Spleen (tissue), 11 donors: Measurements from ENCODE around the gene ATG7. TPM values are rescaled to one million over a fixed set of nuclear protein-coding genes. Genes with fewer than 3 reads are reported as not detected.

Experiments used
- DNase-seq: peaks from one replicate; pipeline ENCODE4 v3.0.0-alpha.2; 2020
- H3K27ac ChIP-seq, 8 donors: fragments of 200-600 bp; sonication (generic) in 7 of 8; 1 replicate in 4 of 8; 2 replicates in 4 of 8; pipeline versions ENCODE4 v1.5.0 to v1.8.0; 2016 to 2021; ENCODE audit warnings: inconsistent platforms in 4 of 8, mild to moderate bottlenecking in 4 of 8, moderate library complexity in 1 of 8
- H3K27me3 ChIP-seq, 7 donors: fragments of 200-600 bp; sonication (generic) in 6 of 7; replicated peaks in 1 of 7; 1 replicate in 4 of 7; 2 replicates in 3 of 7; pipeline versions ENCODE4 v1.5.0 to v1.8.0; 2016 to 2021; ENCODE audit warnings: inconsistent platforms in 3 of 7, mild to moderate bottlenecking in 1 of 7
- H3K36me3 ChIP-seq, 6 donors: fragments of 200-600 bp; sonication (generic) in 5 of 6; 1 replicate in 4 of 6; 2 replicates in 2 of 6; pipeline versions ENCODE4 v1.5.0 to v1.8.0; 2016 to 2021; ENCODE audit warnings: inconsistent platforms in 2 of 6
- H3K4me1 ChIP-seq, 6 donors: fragments of 200-600 bp; sonication (generic) in 5 of 6; 1 replicate in 3 of 6; 2 replicates in 3 of 6; pipeline versions ENCODE4 v1.5.0 to v1.8.0; 2016 to 2021; ENCODE audit warnings: inconsistent platforms in 3 of 6
- H3K4me3 ChIP-seq, 8 donors: fragments of 200-600 bp; sonication (generic) in 7 of 8; 1 replicate in 4 of 8; 2 replicates in 4 of 8; pipeline versions ENCODE4 v1.5.0 to v1.8.0; 2016 to 2021; ENCODE audit warnings: inconsistent platforms in 4 of 8, mild to moderate bottlenecking in 4 of 8, moderate library complexity in 2 of 8
- H3K9me3 ChIP-seq, 8 donors: fragments of 200-600 bp; sonication (generic) in 7 of 8; 1 replicate in 4 of 8; 2 replicates in 4 of 8; pipeline versions ENCODE4 v1.5.0 to v1.8.0; 2016 to 2021; ENCODE audit warnings: inconsistent platforms in 4 of 8
- CTCF ChIP-seq, 11 experiments: fragments of 200-600 bp in 7 of 11; fragments of 450-650 bp in 4 of 11; sonication (generic) in 4 of 11; IDR thresholded peaks in 8 of 11; conservative IDR thresholded peaks in 3 of 11; 1 replicate in 7 of 11; 2 replicates in 4 of 11; pipeline versions ENCODE4 v1.4.0 to v1.8.0; 2016 to 2021; ENCODE audit warnings: antibody characterized with exemption in 11 of 11, inconsistent platforms in 4 of 11, mild to moderate bottlenecking in 1 of 11
- POLR2A ChIP-seq, 3 donors: fragments of 450-650 bp; IDR thresholded peaks; one replicate each; pipeline ENCODE4 v1.5.1; 2017; ENCODE audit warnings: antibody characterized with exemption in 3 of 3, mild to moderate bottlenecking in 1 of 3
- POLR2AphosphoS5 ChIP-seq, 3 donors: sonication (generic); formaldehyde crosslinking; IDR thresholded peaks; one replicate each; pipeline ENCODE4 v1.5.1; 2017; ENCODE audit warnings: antibody characterized with exemption in 3 of 3
- WGBS, 5 donors: extraction: QIAGEN DNeasy Blood & Tissue Kit in 3 of 5; methylation state at CpG; one replicate each; pipeline versions ENCODE4 v1.1.5 to v1.1.7; 2013 to 2018; 5-methylcytosine and 5-hydroxymethylcytosine counted together
- intact Hi-C: fragments of 100-400 bp; cut with DNase I; formaldehyde crosslinking; loops from one replicate; pipeline ENCODE4 v1.15.0; 2023; ENCODE audit warnings: low total_unique reads
- polyA plus RNA-seq, 3 donors: library from polyadenylated mRNA; stranded (reverse); fragments of 200-250 nt; gene quantifications; one replicate each; pipeline ENCODE4 v1.2.1, GENCODE V29; 2013
- total RNA-seq, 7 donors: library from RNA; depleted of rRNA in 3 of 7; stranded (reverse); fragments of >200 nt in 3 of 7; fragmentation: NEBNext Ultra II Directional in 4 of 7; extraction: Animal tissue kit (Norgen Biotek cat#: 25700) in 4 of 7; gene quantifications; one replicate each; pipeline versions ENCODE4 v1.1.0 to v1.2.1, GENCODE V29; 2016 to 2021
- donor health status: healthy with polysubstance abuse.
- donor health status: DM: no; HTN: no; CAD: no; lungs with moderate emphysema.
- donor health status: DM: no; HTN: no; CAD: no.
- donor health status: Bipolar disorder and iron deficiency.
- donor health status: healthy.
- donor health status: DM: no; HTN: no; CAD: no.
- donor health status: DM: yes; HTN: yes; CAD: no.

Gene ATG7
- total and polyA plus RNA-seq, 10 donors: 7.5 to 114 (median 77.1) TPM

DNA sequence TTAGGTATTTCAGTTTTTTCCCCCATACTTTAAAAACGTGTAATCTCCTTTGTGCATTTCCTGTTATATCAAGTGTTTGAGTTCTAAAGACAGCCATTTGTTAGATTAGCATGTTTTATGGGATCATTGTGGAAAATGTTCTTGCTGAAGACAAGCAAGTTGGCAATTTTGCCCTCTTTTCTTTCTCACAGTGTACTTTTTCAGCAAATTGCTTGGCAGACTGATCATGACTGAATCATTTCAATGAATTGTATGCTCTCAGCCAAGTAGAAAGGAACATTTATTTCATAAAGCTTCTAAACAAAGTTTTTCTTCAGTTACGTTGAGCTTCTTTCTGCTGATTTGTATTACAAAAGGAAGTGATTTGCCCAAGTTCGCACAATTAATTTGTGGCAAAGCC is 51.6 kb downstream of the ATG7 start:
- TF ChIP-seq CTCF (IDR thresholded peaks at IDR 0.05 in 8 of 11, conservative IDR thresholded peaks at IDR 0.05 in 3 of 11): no peak
- no peak for TF ChIP-seq POLR2AphosphoS5 (IDR thresholded peaks at IDR 0.05)
- TF ChIP-seq POLR2A (IDR thresholded peaks at IDR 0.05): no peak
- Histone ChIP-seq H3K4me1 (no peaks in the 10 kb centered on the region), H3K36me3 (peaks cover 0 to 100% (median 64%) of the 10 kb centered on the region in 6 donors), H3K4me3 (no peak overlapping the region), H3K27me3 (no peaks in the 10 kb centered on the region), H3K27ac (no peak overlapping the region), H3K9me3 (no peaks in the 10 kb centered on the region)
- intact Hi-C loops: no loop called here
- WGBS, 5 donors: 75 to 81% (median 78%) methylated on average over 3 of the region's 3 CpGs
- DNase-seq: no peak

DNA sequence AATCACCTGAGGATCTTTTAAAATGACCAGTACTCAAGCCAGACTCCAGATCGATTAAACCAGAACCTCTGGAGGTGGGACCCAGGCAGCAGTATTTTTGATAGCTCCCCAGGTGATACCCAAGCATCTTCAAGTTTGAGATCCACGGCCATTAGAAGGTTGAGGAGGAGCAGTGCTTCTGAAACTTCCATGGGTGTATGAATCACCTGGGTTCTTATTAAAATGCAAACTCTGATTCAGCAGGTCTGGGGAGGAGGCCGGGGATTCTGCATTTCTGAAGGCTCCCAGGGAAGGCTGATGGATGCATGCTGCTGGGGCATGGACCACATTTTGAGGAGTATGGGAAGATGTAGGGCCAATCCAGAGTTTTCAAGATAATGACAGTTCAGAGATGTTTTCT is 55.4 kb downstream of the ATG7 start:
- Histone ChIP-seq H3K36me3 (peaks cover 0 to 100% (median 43%) of the 10 kb centered on the region in 6 donors), H3K27me3 (no peaks in the 10 kb centered on the region), H3K9me3 (no peaks in the 10 kb centered on the region), H3K4me1 (no peaks in the 10 kb centered on the region), H3K4me3 (no peak overlapping the region), H3K27ac (no peak overlapping the region)
- 92 to 97% (median 95%) methylated on average over 3 of the region's 3 CpGs for whole genome bisulfite sequencing, 5 donors
- DNase-seq: no peak
- intact Hi-C loops: no loop called here
- TF ChIP-seq POLR2A (IDR thresholded peaks at IDR 0.05) (no peak), POLR2AphosphoS5 (IDR thresholded peaks at IDR 0.05) (no peak), CTCF (IDR thresholded peaks at IDR 0.05 in 8 of 11, conservative IDR thresholded peaks at IDR 0.05 in 3 of 11) (no peak)

GRCh38 chr3:11328196-11328945 is 56.2 kb downstream of the ATG7 start:
- intact Hi-C loops: no loop called here
- Histone ChIP-seq H3K4me1 (no peaks in the 10 kb centered on the region), H3K4me3 (no peak overlapping the region), H3K27ac (no peak overlapping the region), H3K36me3 (peaks cover 0 to 100% (median 42%) of the 10 kb centered on the region in 6 donors), H3K9me3 (no peaks in the 10 kb centered on the region), H3K27me3 (no peaks in the 10 kb centered on the region)
- 89 to 94% (median 89%) methylated on average over 10 of the region's 10 CpGs for WGBS, 5 donors
- no peak for DNase-seq
- no peak for TF ChIP-seq POLR2AphosphoS5 (IDR thresholded peaks at IDR 0.05)
- TF ChIP-seq CTCF (IDR thresholded peaks at IDR 0.05 in 8 of 11, conservative IDR thresholded peaks at IDR 0.05 in 3 of 11): no peak
- no peak for TF ChIP-seq POLR2A (IDR thresholded peaks at IDR 0.05)

GRCh38 chr3:11329777-11330176 is 57.6 kb downstream of the ATG7 start:
- Histone ChIP-seq H3K4me3 (no peak overlapping the region), H3K9me3 (no peaks in the 10 kb centered on the region), H3K27me3 (no peaks in the 10 kb centered on the region), H3K36me3 (peaks cover 0 to 98% (median 35%) of the 10 kb centered on the region in 6 donors), H3K4me1 (no peaks in the 10 kb centered on the region), H3K27ac (no peak overlapping the region)
- DNase-seq: no peak
- TF ChIP-seq CTCF (IDR thresholded peaks at IDR 0.05 in 8 of 11, conservative IDR thresholded peaks at IDR 0.05 in 3 of 11): no peak
- TF ChIP-seq POLR2AphosphoS5 (IDR thresholded peaks at IDR 0.05): no peak
- no peak for TF ChIP-seq POLR2A (IDR thresholded peaks at IDR 0.05)
- intact Hi-C loops: loop anchor here (10.0 kb wide), 1 partner anchor 575 kb away; no protein-coding TSS in a partner anchor
- whole genome bisulfite sequencing, 5 donors: 82 to 91% (median 86%) methylated on average over 2 of the region's 2 CpGs
